Subcutaneous adipose tissue (tissue), 4 donors: ENCODE data around the gene CDIPT. TPM values are rescaled to one million over a fixed set of nuclear protein-coding genes. Genes with fewer than 3 reads are reported as not detected.

Experiments used
- CTCF ChIP-seq: fragments of 450-650 bp; IDR thresholded peaks from one replicate; pipeline ENCODE4 v1.5.1; 2016; ENCODE audit warnings: low read depth, mild to moderate bottlenecking, control low read depth, antibody characterized with exemption, moderate library complexity
- total RNA-seq, 4 donors: library from RNA; depleted of rRNA; stranded (reverse); fragments of >200 nt; gene quantifications; one replicate each; pipeline ENCODE4 v1.1.0, GENCODE V29; 2016

The CDIPT gene
- total RNA-seq, 4 donors from 2014 or later: 57.7 to 107 (median 94.7) TPM

GRCh38 chr16:29876217-29876593 is 13.2 kb upstream of the CDIPT start:
- no peak for TF ChIP-seq CTCF

GRCh38 chr16:29875206-29875605 is 12.2 kb upstream of the CDIPT start:
- TF ChIP-seq CTCF: no peak

GRCh38 chr16:29873319-29873718 is 10.3 kb upstream of the CDIPT start:
- no peak for TF ChIP-seq CTCF

- TF ChIP-seq CTCF: no peak
Measured at GRCh38 chr16:29871822-29872546, 9.0 kb upstream of the CDIPT start.

GRCh38 chr16:29868396-29869009 is 5.5 kb upstream of the CDIPT start:
- TF ChIP-seq CTCF: no peak

GRCh38 chr16:29864205-29864604 is 1.2 kb upstream of the CDIPT start:
- no peak for TF ChIP-seq CTCF

GRCh38 chr16:29863669-29863984 is 601 bp upstream of the CDIPT start:
- TF ChIP-seq CTCF: no peak
